GM21619 (cell line): ENCODE measurements around the gene ODF4.
"Not testable (repeated sequence)": the region's sequence is repeated elsewhere in the genome, so short reads cannot be mapped to it uniquely, and the experiment has no call there.

Source experiments
- ATAC-seq: cut with Tn5 transposase; IDR thresholded peaks from one replicate; pipeline ENCODE4 v1.9.1; 2021; ENCODE audit not compliant: unreplicated experiment

Gene ODF4

DNA sequence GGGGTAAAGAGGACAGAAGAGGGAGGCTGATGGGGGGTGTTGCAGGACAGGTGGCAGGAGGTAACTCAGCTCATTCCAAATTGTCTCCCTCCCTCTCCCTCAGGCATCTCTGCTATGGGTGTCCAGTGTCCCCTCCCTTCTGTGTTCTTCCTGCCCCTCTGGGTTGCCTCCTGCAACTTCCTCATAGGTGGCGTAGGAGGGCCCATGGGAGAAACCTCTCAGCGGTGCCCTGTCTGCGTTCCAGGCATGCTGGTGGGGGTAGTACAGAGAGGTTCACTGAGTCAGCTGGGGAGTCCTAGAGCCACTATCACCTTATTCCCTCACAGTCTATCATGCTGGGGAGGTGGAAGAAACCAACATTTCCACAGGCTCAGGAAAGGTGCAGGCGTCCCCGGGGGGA, 14.7 kb upstream of the ODF4 start:
- no peak for ATAC-seq

DNA sequence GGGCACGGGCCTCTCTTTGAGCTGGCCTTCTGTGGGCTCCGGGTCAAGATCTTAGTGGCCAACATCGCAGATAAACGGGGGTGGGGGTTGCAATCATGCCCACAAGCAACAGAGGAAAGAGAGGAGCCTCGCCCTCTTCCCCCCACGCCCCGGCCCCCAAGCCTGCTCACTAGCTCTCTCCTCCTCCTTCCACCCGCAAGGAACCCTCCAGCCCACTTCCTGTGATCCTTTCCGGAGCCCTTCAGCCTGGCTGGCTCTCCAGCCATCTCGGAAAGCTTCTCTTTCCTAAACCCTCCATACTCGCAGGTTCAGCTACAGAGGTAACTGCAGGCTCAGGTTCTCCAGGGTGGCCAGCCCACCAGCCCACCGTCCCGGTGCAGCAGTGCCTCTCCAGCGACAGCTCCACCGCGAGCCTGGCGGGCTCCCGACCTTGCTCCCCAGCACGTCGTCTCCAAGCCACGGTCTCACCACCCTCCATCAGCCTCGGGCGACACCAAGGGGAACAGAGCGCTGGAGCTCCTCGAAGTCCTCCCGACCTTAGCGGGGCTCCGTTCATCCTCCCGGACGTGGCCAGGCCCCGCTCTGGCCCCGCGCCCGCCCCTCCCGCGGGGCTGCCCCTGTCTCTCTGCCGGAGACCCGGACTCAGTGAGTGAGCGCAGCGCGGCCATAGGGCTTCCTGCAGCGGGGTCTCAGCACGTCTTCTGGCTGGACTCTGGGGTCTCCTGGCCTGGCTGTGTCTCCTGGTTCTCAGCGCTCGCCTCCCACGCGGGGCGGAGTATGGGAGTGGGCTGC, 12.9 kb upstream of the ODF4 start:
- ATAC-seq: no peak

DNA sequence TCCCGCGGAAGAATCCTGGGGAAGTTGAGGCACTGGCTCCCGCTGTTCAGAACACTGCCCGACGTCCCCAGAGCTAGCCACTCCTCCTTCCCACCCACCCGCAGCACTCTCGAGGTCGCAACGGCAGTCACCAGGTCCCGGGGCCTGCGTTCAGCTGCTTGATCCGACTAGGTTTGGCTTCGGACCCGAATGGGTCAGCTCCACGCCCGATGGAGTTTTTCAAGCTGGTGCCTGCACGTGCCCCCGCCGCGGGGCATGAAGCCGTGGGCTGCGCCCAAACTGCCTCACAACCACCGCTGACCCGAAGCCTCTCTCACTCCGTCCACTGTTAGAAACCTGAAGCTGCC, 12.4 kb upstream of the ODF4 start:
- no peak for ATAC-seq

DNA sequence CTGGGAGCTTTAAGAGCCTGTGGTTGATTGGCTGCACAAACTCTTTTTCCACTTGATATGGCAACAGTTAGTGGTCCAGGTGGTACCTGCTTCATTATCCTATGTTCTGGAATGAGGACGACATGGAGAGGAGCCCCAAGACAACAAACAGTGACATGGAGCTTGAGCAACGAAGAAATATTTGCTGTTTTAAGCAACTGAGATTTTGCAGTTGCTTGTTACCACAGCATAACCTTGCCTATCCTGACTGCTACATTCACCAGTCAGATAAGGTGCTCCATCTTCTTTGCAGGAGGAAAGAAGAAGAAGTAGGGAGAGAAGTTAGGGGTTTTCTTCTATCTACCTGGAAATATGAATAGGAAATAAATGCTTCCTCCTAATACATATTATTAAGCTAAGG, 7.5 kb upstream of the ODF4 start:
- ATAC-seq: no peak

DNA sequence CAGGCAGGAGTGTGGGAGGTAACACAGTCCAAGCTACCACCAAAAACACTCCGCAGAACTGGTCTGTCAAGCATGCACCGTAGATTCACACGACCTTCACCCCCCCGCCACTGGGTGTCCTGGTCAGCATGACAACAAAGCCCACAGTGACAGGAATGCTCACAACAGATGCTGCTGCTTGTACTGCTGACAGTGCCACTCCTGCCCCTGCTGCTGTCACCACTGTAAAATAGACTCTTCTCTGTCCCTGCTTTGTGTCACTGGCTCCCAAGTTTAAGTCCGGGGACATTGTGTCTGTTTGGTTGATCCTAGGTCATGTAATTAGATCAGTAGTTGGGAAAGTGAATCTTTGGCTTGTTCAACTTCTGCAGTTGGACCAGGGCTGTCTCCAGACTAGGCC, 7.0 kb upstream of the ODF4 start:
- no peak for ATAC-seq

DNA sequence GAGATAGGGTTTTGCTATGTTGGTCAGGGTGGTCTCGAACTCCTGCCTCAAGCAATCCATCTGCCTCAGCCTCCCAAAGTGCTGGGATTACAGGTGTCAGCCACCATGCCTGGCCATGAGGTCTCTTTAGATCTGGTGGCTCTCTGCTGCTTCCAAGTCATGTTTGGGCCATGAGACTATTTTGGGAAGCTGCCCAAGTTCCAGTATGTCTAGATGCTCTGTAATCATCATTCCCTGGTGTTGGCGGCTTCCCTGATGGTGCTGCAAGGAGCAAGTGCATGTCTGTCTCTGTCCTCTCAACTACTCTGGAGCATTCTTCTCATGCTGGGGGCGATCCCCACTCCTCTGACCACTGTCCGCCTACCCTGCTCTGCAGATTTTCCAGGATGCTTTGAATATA, 6.4 kb upstream of the ODF4 start:
- no peak for ATAC-seq

DNA sequence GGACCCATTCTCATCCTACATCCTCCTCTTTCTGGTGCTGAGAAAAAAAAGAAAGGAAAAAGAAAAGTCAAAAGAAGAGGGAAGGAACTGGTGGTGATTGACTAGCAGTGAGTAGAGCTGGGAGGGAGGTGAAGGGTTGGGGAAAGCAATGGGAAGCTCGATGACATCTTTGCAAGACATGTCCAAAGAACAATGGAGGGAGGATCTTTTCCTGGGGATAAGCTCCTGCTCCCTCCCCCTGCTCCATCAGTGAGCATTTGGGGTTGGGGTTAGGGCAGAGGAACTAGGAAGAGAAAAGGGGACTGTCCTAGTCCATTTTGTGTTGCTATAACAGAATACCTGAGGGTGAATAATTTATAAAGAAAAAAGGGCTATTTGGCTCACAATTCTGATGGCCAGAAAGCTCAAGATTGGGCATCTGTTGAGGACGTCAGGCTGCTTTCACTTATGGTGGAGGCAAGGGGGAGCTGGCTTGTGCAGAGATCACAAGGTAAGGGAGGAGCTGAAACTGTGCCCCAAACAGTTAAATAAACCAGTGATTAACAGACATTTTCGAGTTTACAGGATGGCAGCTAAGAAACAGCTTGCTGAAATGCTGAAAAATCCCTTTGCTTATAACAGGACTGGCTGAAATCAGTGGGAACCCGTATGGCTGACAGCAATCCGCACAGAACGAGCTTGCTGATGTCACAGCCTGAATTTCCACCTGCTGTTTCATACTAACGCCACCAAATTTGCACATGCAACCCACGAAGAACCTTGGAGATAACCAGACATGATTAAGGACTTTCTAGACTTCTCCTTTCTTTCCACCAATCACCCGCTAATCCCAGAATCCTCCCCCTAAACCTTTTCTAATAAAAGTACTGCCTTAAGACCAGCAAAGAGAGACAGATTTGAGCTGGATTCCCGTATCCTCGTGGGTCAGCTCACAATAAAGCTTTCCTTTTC, 1.6 kb upstream of the ODF4 start:
- no peak for ATAC-seq

DNA sequence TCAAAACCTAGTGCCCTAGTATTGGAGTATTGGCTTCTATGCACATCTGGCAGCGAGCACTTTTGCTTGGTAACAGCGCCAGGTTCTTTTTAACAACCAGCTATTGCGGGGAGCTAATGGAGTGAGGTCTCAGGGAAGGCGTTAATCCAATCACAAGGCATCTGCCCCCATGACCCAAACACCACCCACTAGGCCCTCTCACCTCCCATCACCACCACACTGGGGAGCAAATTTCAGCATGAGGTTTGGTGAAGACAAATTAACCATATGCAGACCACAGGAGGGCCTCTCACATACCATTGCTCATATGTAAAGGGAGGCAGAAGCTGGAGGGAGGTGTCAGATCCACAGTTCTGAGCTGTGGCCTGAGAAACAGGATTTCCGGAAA, 893 bp upstream of the ODF4 start:
- ATAC-seq: no peak

DNA sequence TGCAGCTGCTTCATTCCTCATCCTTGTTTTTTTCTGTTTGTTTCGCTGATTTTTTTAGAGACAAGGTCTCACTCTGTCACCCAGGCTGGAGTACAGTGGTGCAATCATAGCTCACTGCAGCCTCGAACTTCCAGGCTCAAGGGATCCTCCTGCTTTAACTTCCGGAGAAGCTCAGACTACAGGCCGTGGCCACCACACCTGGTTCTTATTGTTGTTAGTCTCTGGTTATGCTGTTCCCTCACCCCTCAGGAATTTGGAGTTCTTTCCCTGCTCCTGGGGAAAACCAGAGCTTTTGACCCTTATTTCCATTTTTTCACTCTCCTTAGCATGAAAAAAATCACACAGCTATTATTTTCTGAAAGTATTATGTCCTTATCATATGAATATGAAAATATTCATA, 1.8 kb downstream of the ODF4 start:
- ATAC-seq: no peak

DNA sequence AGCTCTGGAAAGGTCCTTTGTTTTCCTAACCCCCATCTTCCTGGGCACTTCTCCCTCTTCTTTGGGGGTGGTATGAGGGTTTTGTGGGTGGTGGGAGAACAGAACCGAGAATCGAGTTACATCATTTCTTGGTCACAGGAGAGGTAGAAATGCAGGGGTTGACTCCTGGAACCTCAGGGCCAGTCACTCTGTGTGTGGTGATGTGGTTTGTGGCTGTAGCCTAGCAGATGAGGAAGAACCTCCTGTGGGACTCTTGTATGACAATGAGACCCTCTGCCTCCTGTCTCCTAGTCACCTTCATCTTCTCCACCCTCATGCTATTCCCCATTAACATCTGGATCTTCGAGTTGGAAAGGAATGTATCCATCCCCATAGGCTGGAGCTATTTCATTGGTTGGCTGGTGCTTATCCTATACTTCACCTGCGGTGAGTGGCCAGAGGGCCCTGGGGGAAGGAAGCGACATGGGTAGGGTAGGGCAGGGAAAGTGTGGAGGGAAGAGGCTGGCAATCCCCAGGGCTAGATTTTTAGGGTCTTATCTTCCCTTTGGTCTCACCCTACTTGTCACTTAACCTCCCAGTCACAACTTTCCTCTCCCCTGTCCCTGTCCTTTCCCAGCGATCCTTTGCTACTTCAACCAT, 5.5 kb downstream of the ODF4 start:
- no peak for ATAC-seq

DNA sequence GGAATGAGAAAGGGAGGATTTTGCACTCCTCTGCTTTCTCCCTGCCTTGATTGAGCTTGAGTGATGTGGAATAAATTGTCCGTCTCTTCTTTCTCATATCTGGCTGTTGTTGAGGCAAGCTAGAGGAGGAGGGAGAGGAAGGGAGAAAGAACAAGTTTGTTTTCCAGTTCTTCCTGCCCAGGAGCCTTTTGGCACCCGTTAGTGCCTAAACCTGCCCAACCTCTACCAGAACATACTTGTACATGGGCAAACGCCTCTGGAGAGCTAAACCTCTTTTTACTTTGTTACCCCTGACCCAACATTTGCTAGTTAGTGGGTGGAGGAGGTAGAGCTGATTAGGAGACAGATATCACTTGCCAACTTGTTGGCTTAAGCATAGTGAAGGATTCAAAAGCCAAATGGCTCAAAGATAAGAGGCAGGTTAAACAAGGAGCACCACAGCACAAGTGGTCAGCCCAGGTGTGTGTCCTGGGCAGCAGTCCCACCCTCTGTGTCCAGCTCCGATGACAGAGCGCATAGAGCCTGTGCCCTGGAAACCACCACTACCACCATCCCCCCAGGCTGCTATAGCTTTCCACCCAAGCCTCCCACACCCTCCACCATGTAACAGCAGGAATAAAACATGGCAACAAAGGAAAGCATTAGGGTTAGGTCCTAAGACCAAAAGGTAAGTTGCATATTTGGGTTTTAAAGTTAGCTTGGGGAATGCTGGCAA, 6.5 kb downstream of the ODF4 start:
- ATAC-seq: no peak

DNA sequence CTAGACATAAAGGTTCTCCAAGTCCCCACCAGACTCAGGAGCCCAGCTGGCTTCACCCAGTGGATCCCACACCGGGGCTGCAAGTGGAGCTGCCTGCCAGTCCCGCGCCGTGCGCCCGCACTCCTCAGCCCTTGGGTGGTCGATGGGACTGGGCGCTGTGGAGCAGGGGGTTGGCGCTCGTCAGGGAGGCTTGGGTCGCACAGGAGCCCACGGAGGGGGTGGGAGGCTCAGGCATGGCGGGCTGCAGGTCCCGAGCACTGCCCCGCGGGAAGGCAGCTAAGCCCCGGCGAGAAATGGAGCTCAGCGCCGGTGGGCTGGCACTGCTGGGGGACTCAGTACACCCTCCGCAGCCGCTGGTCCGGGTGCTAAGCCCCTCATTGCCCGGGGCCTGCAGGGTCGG, 7.4 kb downstream of the ODF4 start:
- not testable (repeated sequence) for ATAC-seq

DNA sequence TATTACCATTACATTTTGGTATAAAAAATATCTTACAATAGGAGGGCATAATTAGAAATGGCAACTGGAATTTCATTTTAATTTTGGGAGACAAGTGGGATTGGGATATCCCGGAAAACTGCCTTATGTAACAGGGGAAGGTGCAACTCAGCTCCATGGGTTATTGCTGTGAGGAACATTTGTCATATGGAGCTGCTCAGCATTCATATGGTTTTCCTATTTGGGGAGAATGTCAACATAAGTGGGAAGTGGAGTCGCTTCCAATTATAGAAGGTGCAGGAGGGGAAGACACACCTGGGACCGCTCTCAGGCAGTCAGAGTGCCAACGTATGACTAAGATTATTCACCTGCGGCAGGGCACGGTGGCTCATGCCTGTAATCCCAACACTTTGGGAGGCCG, 10.7 kb downstream of the ODF4 start:
- ATAC-seq: no peak

DNA sequence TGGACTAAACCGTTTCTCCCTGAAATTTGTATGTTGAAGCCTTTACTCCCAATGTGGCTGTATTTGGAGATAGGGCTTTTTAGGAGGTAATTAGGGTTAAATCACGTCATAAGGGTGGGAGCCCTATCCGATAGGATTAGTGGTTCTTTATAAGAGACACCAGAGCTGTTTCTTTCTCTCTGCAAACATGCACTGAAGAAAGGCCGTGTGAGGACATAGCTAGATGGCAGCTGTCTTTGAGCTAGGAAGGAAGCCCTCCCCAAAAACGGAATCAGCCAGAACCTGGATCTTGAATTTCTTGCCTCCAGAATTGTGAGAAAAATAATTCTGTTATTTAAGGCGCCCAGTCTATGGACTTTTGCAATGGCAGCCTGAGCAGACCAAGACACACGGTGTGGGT, 14.1 kb downstream of the ODF4 start:
- ATAC-seq: no peak

DNA sequence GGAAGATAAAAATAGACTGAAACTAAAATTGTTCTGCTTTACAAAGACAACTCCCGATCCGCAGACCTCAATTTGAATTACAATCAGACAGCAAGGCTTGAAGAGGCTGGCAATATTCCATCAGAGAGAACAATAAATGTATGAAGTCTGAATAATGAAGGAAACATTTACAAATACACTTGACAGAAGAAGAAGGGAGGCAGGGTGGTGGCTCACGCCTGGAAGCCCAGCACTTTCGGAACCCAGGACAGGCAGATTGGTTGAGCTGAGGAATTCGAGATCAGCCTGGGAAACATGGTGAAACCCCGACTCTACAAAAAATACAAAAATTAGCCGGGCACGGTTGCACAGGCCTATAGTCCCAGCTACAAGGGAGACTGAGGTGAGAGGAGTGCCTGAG, 14.6 kb downstream of the ODF4 start:
- no peak for ATAC-seq

DNA sequence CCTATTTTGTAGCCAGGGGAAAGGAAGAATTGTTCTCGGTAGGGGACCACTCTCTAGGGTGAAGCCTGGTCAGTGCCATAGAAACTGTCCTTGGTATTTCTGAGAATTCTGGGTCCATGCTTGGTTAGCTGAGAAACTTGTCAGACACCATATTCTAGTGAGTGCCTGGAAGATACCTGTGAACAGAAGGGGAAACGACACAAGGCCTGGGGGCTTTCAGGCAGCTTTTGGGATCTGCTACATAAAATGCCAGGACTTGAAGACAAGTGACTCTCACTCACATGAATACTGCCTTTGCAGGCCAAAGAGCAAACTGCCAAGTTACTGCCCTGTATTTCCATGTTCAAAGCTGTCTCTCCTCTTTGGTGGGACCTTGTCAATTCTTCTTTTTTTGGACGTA, 18.3 kb downstream of the ODF4 start:
- ATAC-seq: no peak

DNA sequence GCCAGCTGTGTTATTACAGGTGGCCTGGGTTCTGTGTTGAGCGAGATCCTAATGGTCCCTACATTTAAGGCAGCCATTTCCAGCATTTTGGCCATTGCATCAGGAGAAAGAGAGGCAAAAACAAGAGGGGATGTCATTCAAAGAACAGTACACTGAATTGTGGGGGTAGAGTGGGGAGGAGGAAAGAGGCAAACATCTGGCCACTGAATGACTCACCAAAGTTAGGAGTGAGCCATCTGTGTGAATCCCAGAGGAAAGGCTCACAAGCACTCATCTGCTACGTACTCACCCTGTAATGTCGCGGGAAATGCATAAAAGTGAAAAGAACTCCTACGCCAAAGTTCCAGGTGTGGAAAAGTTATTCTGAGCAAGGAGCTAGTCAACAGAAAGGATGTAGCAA, 20.1 kb downstream of the ODF4 start:
- no peak for ATAC-seq

DNA sequence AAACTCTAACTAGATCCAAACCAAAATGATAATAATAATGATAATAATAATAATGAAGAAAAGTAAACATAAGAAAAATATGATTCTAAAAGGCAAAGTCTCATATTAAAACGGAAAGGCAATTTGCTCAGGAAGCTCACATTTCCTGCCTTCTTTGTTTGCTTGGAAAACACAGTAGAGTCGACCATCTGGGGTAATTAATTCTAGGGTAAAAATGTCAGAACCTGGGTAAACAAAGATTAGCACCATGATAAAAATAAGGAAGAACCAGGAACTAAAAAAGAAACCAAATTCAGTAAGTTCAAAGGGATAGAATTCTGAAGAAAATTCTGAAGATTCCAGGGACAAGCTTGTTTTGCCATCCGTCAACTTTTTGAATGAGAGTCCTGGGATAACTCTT, 20.6 kb downstream of the ODF4 start:
- no peak for ATAC-seq

DNA sequence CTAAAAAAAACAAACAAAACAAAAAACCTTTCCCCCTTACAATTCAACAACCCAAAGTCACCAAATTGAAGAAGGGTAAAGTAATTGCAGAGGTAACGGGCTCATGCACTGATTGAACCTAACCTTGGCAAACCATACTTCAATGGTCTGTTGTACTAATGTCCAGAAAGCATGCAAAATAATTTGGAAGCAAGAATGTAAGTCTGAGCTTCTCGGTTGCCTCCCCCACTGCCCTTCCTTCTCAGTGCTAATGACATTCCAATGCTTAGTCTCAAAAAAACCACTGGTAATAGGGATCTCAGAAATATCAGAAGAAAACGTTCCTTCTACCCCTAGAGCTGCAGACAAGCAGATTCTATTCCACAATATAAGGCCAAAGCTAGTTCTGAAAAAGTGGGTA, 21.1 kb downstream of the ODF4 start:
- no peak for ATAC-seq

DNA sequence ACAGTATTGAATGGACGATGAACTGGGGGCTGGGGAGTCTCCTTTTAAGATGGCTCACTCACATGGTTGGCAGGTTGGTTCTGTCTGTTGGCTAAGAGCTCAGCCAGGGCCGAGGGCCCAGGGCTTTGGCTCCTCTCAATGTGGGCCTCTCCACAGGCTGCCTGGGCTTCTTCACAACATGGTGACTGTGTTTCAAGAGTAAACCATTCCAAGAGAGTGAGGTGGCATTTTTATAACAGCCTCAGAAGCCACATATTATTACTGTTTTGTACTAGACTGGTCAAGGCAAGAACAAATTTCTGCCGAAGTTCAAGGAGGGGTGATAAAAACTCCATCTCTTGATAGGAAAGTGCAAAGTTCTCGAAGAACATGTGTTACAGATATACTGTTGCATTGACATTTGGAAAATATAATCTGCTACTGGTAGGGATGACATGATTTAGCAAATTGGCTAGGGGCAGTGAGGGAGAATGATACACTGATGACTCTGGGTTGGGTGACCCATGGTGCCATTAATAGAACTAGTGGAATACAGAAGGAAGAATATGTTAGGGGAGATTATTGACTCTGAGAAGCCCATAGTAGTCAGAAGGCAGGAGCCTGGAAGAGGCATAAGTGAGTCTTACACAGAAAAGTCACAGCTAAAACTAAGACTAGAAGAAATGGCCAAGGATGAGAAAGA, 23.2 kb downstream of the ODF4 start:
- no peak for ATAC-seq

DNA sequence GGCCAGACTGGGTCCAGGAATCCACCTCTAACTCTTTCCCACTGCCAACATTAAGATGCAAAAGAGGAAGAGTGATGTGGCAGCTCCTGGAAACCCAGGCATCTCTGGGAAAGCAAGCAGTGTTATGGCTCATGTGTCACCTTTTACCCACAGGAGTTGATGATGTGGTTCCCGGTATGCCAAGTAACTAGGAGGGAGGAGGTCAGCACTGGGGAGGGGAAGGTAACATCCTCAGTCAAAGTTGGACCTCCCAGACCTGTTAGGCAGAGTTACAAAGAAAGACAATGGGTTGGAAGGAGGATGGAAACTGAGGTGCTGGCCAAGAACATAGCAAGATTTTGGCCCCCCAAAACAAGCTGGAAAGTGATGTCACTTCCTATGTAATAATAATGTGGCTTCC, 25.5 kb downstream of the ODF4 start:
- no peak for ATAC-seq
